NCI-H146 treated with DMSO at 0.1 percent for 48 hours (cell line): ENCODE results near the gene SLC15A4.
"Not testable (repeated sequence)": the region's sequence is repeated elsewhere in the genome, so short reads cannot be mapped to it uniquely, and the experiment has no call there.

Source experiments
- DNase-seq: peaks from one replicate; lab custom pipeline; 2025; ENCODE audit not compliant: unreplicated experiment; lab: John Stamatoyannopoulos, UW

SLC15A4 gene

DNA sequence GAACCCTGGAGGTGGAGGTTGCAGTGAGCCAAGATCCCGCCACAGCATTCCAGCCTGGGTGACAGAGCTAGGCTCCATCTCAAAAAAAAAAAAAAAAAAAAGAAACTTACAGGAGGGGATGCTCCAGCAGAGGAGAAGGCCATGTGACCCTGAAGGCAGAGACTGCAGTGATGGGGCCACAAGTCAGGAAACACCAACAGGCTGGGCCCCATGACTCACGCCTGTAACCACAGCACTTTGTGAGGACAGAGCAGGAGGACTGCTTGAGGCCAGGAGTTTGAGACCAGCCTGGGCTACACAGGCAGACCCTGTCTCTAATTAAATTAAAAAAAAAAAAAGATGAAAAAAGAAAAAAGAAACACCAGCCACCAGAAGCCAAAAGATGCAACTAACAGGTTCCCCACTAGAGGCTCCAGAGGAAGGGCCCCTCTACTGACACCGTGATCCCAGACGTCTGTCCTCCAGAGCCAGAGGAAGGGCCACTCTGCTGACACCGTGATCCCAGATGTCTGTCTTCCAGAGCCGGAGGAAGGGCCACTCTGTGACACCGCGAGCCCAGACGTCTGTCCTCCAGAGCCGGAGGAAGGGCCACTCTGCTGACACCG lies 20.4 kb upstream of the SLC15A4 start:
- no peak for DNase-seq

DNA sequence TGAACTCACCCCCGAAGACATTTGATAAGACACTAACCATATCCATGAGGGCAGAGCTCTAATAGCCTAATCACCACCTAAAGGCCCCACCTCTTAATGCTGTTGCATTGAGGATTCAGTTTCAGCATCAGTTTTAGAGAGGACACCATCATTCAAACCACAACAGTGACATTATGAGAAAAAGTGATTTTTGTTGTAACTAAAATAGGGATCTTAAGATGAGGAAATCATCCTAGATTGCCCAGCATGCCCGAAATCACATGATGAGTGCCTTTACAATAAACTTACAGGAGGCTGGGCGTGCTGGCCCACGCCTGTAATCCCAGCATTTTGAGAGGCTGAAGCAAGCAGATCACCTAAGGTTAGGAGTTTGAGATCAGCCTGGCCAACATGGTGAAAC lies 19.8 kb upstream of the SLC15A4 start:
- no peak for DNase-seq

DNA sequence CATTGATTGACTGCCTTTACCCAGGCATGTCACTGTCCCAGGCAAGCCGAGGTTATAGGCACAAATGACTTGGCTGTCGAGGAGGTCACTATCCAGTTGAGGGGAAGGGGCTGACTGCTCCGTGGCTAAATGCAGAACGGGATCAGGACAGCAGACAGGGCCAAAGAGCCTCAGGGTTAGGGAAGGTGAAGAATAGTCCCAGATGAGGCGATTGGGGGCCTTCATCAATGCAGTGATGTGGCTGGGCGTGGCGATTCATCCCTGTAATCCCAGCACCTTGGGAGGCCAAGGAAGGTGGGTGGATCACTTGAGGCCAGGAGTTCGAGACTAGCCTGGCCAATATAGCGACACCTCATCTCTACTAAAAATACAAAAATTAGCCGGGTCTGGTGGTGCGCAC lies 18.8 kb upstream of the SLC15A4 start:
- DNase-seq = no peak

DNA sequence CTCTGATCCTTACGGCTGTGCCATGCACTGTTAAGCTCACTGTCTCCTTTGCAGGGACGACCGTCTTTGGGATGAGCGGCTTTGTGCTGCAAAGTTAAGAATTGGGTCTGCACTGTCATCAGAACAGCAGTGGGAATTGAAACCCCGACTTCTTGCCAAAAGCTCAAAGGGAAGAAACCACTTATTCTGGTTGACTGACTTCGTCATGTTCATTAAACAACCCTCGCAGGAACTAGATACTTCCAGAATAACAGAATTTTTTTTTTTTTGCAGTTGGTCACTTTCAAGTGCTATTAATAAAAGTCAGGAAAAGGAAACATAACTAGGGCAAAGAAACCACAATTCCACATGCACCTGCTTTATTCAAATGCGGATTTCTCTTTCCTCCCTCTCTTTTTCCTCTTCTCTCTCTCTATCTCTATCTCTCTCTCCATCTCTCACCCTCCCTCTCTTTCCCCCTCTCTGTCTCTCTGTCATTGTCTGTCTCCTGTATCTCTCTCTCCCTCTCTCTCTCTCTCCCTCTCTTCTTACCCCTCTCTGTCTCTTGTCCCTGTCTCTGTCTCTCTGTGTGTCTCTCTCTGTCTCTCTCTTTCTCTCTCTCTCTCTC lies 17.2 kb upstream of the SLC15A4 start:
- no peak for DNase-seq

DNA sequence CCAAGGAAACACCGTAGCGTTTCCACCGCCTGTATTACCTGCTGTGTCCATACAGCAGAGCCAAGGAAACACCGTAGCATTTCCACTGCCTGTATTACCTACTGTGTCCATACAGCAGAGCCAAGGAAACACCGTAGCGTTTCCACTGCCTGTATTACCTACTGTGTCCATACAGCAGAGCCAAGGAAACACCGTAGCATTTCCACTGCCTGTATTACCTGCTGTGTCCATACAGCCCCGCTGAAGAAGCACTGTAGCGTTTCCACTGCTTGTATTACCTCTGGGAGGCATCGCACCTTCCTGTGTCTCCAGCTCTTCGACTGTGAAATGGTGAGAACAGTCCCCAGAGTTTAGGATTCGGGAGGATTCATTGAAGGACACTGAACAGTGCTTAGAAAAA lies 16.1 kb upstream of the SLC15A4 start:
- not testable (repeated sequence) for DNase-seq

DNA sequence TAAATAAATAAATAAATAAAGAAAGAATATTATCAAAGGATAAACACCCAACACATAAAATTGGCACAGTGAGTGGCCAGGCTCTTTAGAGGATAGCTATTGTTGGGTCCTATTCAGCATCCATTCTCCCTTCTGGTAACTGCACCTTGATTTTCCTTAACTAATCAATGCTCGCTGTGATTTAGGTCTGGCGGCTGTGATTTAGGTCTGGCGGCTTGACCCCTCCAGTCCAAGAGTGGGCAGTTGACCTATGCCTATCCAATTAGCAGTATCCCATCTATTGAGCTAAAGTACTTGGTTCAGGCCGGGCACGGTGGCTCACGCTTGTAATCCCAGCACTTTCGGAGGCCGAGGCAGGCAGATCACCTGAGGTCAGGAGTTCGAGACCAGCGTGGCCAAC lies 9.7 kb upstream of the SLC15A4 start:
- no peak for DNase-seq

DNA sequence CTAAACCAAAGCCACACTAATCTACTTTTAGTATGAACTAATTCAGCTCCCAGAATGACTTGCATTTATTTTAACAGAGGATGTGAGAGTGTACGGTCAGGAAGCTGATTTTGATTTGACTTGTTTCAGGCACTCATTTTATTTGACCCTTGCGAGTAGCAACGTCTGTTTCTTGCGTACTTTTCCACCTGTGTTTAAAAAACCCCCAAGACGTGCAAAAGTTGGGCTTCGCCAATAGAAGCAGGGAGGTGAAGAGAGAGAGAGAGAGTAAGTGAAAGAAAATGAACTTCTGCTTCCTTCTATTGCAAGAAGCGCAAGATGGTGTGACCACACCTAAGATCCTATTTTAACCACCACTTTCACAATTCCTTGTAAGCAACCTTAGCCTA lies 6.7 kb upstream of the SLC15A4 start:
- no peak for DNase-seq

DNA sequence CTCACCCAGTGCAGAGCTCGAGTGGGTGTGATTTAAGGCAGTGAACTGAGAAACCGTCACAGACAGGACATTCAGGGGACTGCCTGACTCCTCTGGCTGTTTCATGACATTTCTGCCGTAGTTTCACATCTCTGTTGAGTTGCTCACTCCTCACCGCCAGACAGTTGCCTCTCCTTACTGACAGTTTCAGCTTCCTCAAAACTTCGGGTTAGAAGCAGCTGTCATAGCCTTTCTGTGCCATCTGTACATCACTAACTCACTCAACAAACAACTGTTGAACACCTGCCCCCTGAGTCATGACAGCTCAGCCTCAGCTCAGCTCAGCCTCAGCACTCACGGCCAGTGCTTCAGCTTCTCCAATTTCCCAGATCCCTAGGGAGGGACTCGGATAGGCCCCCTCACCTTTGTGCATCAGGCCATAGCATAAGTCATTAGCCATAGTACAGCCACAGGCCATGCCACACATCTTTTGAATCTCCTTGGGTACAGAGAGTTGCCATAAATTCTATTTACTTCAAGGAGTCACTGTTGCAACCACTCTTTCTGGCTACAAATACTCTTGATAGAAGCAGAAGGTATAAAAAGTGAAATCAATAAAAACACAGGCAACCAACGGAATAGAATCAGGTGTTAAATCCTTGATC lies 6.2 kb upstream of the SLC15A4 start:
- DNase-seq = no peak

DNA sequence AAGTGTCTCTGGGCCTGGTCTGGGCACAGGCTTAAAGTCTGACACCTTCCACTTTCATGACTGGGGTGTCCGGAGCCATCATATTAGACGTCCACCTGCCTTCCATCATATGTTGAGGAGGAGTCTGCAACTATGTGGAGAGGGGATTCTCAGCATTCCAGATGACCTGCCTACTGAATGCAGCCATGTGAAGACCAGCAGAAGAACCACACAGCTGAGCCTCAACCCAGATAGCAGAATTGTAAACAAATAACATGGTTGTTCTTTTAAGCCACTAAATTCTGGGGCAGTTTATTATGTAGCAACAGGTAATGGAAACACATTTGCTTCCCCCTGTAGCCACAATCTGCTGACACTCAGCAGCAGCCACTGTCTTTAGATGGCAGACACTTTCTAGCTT lies 4.0 kb upstream of the SLC15A4 start:
- no peak for DNase-seq

DNA sequence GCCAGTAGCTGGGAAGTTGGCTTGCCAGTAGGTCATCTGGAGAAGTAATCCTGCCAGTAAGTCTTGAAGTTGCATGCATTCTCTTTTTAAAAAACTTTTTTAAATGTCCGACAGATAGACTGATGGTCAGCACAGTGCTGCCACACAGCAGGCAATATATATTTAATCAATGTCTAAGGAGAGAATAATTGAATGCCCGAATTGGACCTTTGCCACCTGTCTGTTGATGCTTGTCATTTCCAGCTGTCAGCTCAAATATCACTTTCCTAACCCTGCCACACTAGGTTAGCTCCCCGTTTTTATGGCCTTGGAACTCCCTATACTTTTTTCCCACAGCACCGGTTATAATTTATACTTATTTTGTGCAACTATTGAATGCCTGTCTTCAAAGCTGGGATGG lies 2.1 kb upstream of the SLC15A4 start:
- peak; percentile 16 for DNase-seq

DNA sequence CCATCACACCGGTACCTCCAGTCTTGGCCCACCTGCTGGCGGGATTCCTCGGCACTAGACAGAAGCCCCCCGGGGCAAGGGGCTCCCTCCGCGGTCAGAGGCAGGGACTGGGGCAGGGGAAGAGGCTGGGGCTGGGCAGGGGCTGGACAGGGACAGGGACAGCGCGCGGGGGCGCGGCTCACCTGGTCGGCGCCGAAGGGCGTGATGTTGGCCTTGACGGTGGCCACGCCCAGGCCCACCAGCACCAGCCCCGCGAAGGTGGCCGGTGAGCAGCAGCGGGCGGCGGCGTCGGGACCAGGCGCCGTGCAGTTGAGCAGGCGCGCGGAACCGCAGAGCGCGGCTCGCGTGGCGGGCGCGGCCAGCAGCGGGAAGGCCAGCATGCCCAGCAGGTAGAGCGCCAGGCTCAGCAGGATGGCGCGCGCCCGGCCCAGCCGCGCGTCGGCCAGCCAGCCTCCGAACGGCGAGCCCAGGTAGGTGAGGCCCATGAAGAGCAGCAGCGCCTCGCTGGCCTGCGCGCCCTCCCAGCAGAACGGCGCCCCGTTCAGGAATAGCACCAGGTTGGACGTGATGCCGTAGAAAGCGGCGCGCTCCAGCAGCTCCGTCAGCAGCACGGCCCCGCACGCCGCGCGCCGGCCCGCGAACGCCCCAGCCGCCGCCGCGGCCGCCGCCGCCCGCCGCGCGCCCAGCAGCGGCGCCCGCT lies 392 bp downstream of the SLC15A4 start:
- peak; percentile 41 for DNase-seq

DNA sequence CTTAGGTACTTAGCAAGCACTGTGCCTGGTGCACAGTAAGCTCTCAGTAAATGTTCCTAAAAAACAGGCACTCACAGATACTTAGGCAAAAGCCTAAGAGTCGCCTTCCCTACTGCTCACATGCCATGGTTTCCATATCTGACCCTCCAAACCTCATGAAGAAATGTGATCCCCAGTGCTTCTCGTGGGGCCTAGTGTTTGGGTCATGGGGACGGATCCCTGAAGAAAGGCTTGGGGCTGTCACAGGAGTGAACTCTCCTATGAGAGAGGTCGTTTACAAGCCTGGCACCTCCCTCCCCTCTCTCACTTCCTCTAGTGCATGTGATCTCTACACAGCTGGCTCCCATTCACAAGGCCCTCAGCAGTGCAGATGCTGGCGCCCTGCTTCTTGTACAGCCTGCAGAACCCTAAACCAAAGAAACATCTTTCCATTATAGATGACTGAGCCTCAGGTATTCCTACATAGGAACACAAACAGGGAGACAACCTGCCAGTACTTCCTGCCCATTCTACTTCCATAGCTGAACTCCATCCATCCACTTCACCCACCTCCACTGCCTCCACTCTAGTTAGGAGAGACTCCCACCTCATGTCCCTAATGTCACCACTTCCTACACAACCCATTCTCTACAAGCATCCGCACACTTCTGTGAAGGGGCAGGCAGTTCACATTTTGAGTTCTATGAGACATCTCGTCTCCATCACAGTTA lies 2.9 kb downstream of the SLC15A4 start:
- DNase-seq = no peak

DNA sequence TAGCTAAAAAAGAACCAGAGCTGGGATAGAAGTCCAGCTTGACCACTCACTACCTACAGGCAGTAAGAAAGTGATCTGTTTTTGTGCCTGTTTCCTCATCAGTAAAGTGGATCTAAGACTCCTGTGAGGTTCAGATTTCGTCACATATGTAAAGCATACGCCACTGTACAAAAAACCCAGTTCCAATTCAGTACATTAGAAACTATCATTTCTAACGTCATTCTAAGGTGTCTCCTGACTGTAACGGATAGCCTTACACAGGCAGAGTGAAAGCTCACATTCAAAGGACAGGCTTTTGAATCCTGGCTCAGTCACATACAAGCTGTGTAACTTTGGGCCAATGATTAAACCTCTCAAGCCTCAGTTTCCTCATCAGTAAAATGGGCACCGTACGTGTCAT lies 3.5 kb downstream of the SLC15A4 start:
- DNase-seq = no peak

DNA sequence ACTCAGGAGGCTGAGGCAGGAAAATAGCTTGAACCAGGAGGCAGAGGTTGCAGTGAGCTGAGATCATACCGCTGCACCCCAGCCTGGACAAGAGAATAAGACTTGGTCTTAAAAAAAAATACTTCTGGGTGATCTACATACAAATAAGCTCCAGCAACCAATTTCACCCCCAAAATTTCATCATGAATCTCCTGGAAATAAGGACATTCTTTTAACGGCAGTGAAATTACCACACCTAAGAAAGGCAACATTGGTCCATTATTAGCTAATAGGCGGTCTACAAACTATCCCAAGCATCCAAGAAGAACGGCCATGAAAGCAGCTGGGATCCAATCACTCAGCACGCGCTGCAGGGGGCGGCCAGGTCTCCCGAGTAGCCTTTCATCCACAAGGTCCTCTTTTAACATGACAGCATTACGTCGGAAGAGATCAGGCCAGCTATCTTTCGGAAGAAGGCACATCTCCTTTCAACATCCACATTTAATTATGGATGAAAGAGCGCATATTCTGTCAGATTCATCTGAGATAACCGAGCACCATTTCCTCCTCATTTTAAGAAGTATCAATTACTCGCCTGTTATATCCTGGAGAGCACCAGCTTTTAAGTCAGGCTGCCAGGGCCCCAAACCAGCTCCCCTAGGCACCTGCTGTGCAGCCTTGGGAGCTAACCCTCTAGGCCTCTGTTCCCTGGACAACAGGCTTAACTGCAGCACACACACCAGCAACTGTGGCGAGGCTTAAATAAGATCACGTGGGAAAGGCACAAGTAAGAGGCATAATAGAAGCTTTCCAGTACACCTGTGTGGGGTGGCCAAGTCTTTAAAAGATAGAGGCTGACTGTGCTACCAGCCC lies 4.2 kb downstream of the SLC15A4 start:
- DNase-seq = peak; percentile 5

DNA sequence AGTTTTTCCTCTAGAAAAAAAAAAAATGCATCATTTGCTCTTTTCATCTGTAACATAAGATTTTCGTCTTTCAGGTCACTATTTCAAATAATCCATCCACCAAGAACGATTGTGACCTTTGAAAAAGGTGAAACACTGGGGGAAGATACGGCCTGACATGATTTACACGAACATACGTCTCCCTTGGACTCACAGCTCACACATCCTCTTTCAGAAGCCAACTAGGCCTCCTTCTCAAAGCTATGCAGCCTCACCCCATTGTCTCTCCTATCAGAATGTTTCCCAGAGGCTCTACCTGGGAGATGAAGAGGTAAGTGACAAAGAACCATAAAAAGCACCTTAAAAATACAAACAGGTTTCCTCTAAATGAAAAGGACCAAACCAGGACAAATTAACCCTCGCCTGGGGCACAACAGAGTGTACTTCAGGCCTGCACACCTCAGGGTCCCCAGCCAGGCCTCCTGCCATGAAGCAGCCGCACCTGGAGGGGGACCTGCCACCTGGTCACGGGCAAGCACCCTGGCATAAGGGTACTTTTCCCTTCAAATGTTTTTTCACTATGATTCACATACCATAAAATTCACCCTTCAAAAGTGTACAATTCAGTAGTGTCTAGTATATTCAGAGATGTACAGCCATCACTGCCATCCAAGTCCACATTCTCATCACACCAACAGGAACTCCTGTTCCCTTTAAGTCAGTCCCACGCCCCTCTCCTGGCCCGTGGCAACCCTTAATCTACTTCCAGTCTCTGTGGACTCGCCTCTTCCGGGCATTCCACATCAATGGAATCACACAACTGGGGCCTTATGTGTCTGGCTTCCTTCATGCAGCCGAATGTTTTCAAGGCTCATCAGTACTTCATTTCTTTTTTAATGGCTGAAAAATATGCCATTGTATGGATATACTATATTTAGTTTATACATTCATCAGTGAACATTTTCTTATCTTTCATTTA lies 5.4 kb downstream of the SLC15A4 start:
- DNase-seq = no peak

DNA sequence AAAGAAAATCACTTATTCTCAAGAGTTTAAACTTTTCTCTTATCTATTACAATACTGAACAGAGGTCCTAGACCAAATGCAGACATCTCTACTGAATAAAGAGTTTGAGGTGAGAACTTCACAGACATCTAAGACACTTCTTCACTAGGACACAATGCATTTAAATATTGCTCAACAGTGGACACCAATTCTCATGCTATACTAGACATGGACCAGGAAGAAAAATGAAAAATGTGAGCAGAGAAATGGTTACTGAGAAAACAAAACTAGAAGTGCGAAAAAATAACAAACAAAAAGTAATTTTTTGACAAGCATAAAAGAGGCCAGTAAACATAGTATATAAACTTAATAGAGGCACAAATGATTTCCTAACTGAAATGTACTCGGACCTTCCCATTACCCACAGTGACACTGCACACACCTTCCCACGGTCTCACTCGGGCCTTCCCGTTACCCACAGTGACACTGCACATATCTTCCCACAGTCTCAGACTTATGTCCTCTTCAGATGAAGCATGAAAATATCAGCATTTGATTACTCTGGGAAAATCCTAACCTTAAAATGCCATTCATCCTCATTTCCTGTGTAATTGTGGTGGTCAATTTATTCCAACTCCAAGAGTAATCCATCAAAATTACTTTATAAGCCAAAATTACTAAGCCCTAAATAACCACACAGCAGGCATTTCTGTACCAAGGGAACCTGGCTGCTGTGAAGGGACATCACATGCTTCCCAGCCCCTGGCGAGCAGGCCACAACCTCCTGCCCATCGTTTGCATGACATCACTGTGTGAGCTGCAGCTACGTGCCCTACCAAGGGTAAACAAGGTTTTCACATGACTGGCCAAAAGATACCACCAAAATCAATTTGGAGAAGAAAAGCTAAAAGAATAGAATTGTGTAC lies 6.4 kb downstream of the SLC15A4 start:
- DNase-seq = peak; percentile 11

DNA sequence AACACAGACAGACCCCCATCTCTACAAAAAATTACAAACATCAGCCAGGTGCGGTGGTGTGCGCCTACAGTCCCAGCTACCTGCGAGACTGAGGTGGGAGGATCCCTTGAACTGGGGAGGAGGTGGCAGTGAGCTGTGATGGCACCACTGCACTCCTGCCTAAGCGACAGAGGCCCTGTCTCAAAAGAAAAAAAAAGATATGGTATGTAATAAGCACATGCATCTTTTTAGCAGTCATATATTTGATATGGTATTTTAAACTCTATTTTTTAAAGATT lies 7.2 kb downstream of the SLC15A4 start:
- no peak for DNase-seq

DNA sequence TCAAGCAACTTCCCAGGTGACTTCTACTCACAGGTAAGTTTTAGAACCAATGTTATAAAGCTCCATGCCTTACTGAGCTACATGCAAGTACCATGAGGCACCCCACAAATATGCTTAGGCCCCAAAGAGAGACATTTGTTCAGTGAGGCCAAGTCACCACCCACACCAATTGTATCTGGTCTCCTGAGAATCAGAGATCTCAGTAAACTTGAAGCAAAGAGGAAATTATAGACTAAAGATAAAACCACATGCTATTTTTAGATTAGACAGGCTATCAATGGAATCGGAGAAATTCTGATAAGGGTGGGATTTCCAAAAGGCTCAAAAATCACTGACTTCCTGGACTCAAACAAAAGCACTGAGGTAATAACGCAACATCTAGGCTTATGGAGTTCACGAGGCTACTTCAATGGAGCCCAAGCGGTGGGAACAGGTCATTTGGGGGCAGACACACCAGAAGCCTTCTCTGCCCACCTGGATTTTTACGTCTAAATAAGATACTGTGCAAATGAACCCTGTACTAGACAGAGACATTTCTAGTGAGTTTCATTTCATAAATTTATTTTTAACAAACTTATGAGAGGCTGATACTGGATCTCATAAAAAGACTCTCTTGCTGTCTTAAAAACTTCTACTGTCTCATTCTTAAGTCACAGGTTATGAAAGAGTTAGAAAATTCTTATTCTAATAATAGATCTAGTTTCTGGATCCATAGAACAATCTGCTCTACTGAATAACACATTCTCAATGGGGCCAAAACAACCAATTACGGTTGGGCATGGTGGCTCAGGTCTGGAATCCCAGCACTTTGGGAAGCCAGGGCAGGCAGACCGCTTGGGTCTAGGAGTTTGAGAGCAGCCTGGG lies 7.7 kb downstream of the SLC15A4 start:
- no peak for DNase-seq
